Esophagus muscularis mucosa (tissue), 4 donors: Measurements from ENCODE around the gene GLRA3.
"Not testable (repeated sequence)": the region's sequence is repeated elsewhere in the genome, so short reads cannot be mapped to it uniquely, and the experiment has no call there.

Experiments
- CTCF ChIP-seq, 3 experiments: fragments of 200-600 bp in 2 of 3; fragments of 450-650 bp in 1 of 3; sonication (generic) in 2 of 3; IDR thresholded peaks; one replicate each; pipeline ENCODE4 v1.5.1; 2017 to 2019; ENCODE audit warnings: antibody characterized with exemption in 3 of 3, mild to moderate bottlenecking in 2 of 3, moderate library complexity in 1 of 3
- EP300 ChIP-seq: sonication (generic); formaldehyde crosslinking; IDR thresholded peaks from one replicate; pipeline ENCODE4 v1.6.1; 2017; ENCODE audit warnings: antibody characterized with exemption
- POLR2A ChIP-seq: fragments of 450-650 bp; IDR thresholded peaks from one replicate; pipeline ENCODE4 v1.6.1; 2017; ENCODE audit warnings: antibody characterized with exemption, moderate library complexity, mild to moderate bottlenecking, low read depth

GRCh38 chr4:174873146-174873545 is 44.1 kb upstream of the GLRA3 start:
- TF ChIP-seq EP300; CTCF (IDR thresholded peaks at IDR 0.05); POLR2A: not testable (repeated sequence)
